Liver (tissue), 9 donors: ENCODE measurements around the gene ASPA. TPM values are rescaled to one million over a fixed set of nuclear protein-coding genes. Genes with fewer than 3 reads are reported as not detected.

ENCODE experiments used
- DNase-seq: peaks from one replicate; pipeline ENCODE4 v3.0.0-alpha.2; 2017; ENCODE audit warnings: low spot score
- H3K27ac ChIP-seq, 2 donors: one replicate each; pipeline ENCODE4 v1.7.0; 2013; ENCODE audit warnings: inconsistent platforms in 2 of 2, low read length in 2 of 2, control low read depth in 1 of 2, low read depth in 1 of 2, mild to moderate bottlenecking in 1 of 2
- H3K27me3 ChIP-seq, 4 donors: one replicate each; pipeline versions ENCODE4 v1.6.1 to v1.7.0; 2013; ENCODE audit warnings: low read length in 3 of 4, inconsistent platforms in 1 of 4, mild to moderate bottlenecking in 1 of 4, moderate library complexity in 1 of 4; ENCODE audit not compliant: control insufficient read depth in 4 of 4, insufficient read depth in 4 of 4
- H3K36me3 ChIP-seq, 4 donors: one replicate each; pipeline versions ENCODE4 v1.6.1 to v1.7.0; 2013; ENCODE audit warnings: low read length in 3 of 4, mild to moderate bottlenecking in 3 of 4, low read depth in 1 of 4, moderate library complexity in 1 of 4; ENCODE audit not compliant: control insufficient read depth in 4 of 4, insufficient read depth in 3 of 4
- H3K4me1 ChIP-seq, 4 donors: one replicate each; pipeline versions ENCODE4 v1.6.1 to v1.7.0; 2013; ENCODE audit warnings: low read length in 3 of 4, mild to moderate bottlenecking in 3 of 4, moderate library complexity in 1 of 4; ENCODE audit not compliant: control insufficient read depth in 4 of 4, insufficient read depth in 4 of 4
- H3K4me3 ChIP-seq, 3 donors: one replicate each; pipeline versions ENCODE4 v1.6.1 to v1.7.0; 2013; ENCODE audit warnings: low read length in 3 of 3, control low read depth in 1 of 3, low read depth in 1 of 3, mild to moderate bottlenecking in 1 of 3
- H3K9ac ChIP-seq, 2 donors: one replicate each; pipeline ENCODE4 v1.7.0; 2013; ENCODE audit warnings: low read length in 2 of 2, mild to moderate bottlenecking in 2 of 2, moderate library complexity in 2 of 2, control low read depth in 1 of 2, low read depth in 1 of 2
- H3K9me3 ChIP-seq, 4 donors: one replicate each; pipeline versions ENCODE4 v1.6.1 to v1.7.0; 2013; ENCODE audit warnings: low read length in 3 of 4; ENCODE audit not compliant: control insufficient read depth in 4 of 4
- EGR1 ChIP-seq, 2 donors: IDR thresholded peaks; 2 replicates each; pipeline ENCODE4 v1.6.1; 2016 to 2018; ENCODE audit warnings: antibody characterized with exemption in 2 of 2, low read depth in 2 of 2
- FOXA1 ChIP-seq: IDR thresholded peaks from 2 replicates; pipeline ENCODE4 v1.6.1; 2016; ENCODE audit warnings: antibody characterized with exemption
- FOXA2 ChIP-seq: IDR thresholded peaks from 2 replicates; pipeline ENCODE4 v1.6.1; 2016; ENCODE audit warnings: antibody characterized with exemption
- GABPA ChIP-seq, 2 donors: IDR thresholded peaks in 1 of 2; conservative IDR thresholded peaks in 1 of 2; 2 replicates each; pipeline ENCODE4 v1.6.1; 2016; ENCODE audit warnings: antibody characterized with exemption in 2 of 2, mild to moderate bottlenecking in 1 of 2, moderate library complexity in 1 of 2
- HNF4A ChIP-seq, 2 donors: conservative IDR thresholded peaks; 2 replicates each; pipeline ENCODE4 v1.6.1; 2016; ENCODE audit warnings: antibody characterized with exemption in 2 of 2, mild to moderate bottlenecking in 2 of 2
- HNF4G ChIP-seq: IDR thresholded peaks from 2 replicates; pipeline ENCODE4 v1.6.1; 2016; ENCODE audit warnings: antibody characterized with exemption
- JUND ChIP-seq, 2 donors: IDR thresholded peaks; 2 replicates each; pipeline ENCODE4 v1.6.1; 2016; ENCODE audit warnings: antibody characterized with exemption in 2 of 2
- NR2F2 ChIP-seq: IDR thresholded peaks from 2 replicates; pipeline ENCODE4 v1.6.1; 2016; ENCODE audit warnings: antibody characterized with exemption
- RAD21 ChIP-seq, 2 donors: IDR thresholded peaks; 2 replicates each; pipeline ENCODE4 v1.6.1; 2016; ENCODE audit warnings: antibody characterized with exemption in 2 of 2, mild to moderate bottlenecking in 2 of 2
- RXRA ChIP-seq, 2 donors: IDR thresholded peaks; 2 replicates each; pipeline ENCODE4 v1.6.1; 2017 to 2018; ENCODE audit warnings: antibody characterized with exemption in 2 of 2, mild to moderate bottlenecking in 1 of 2
- SP1 ChIP-seq: IDR thresholded peaks from 2 replicates; pipeline ENCODE4 v1.6.1; 2018; ENCODE audit warnings: antibody characterized with exemption, mild to moderate bottlenecking
- TAF1 ChIP-seq: conservative IDR thresholded peaks from 2 replicates; pipeline ENCODE4 v1.6.1; 2016; ENCODE audit warnings: antibody characterized with exemption, mild to moderate bottlenecking
- YY1 ChIP-seq: IDR thresholded peaks from 2 replicates; pipeline ENCODE4 v1.6.1; 2016; ENCODE audit warnings: antibody characterized with exemption, mild to moderate bottlenecking
- WGBS: extraction: QIAGEN DNeasy Blood & Tissue Kit; methylation state at CpG from one replicate; pipeline ENCODE4 v1.1.7; 2013; 5-methylcytosine and 5-hydroxymethylcytosine counted together
- polyA plus RNA-seq, 2 donors: library from polyadenylated mRNA; stranded (reverse) in 1 of 2; unstranded in 1 of 2; fragments of 200-250 nt in 1 of 2; fragments of >200 nt in 1 of 2; fragmentation: Nextera tagmentation in 1 of 2; extraction: Ambion mirVana in 1 of 2; gene quantifications; one replicate each; pipeline versions ENCODE4 v1.2.1 to v1.2.3, GENCODE V29; 2013 to 2015
- total RNA-seq, 2 donors: library from RNA; depleted of rRNA; stranded (reverse); fragments of >200 nt; gene quantifications; one replicate each; pipeline ENCODE4 v1.2.3, GENCODE V29; 2014
- TF ChIP-seq, protein P1 (sequence below): fragments of 150-350 bp; IDR thresholded peaks from 2 replicates; pipeline ENCODE4 v1.5.1; 2017; ENCODE audit warnings: improper control_type of control experiment, low read depth, low read length; ENCODE audit not compliant: missing input control
- TF ChIP-seq, protein P2 (sequence below): IDR thresholded peaks from 2 replicates; pipeline ENCODE4 v1.6.1; 2016; ENCODE audit warnings: antibody characterized with exemption
- TF ChIP-seq, protein P3 (sequence below): IDR thresholded peaks from 2 replicates; pipeline ENCODE4 v1.6.1; 2016; ENCODE audit warnings: antibody characterized with exemption
- TF ChIP-seq, protein P4 (sequence below): IDR thresholded peaks from 2 replicates; pipeline ENCODE4 v1.6.1; 2016; ENCODE audit warnings: antibody characterized with exemption, mild to moderate bottlenecking
- TF ChIP-seq, protein P5 (sequence below): IDR thresholded peaks from 2 replicates; pipeline ENCODE4 v1.6.1; 2016; ENCODE audit warnings: antibody characterized with exemption
- donor health status: healthy.
- donor health status: healthy.
- donor health status: healthy.
- donor health status: healthy.
- donor health status: healthy.

The ASPA gene
- total and polyA plus RNA-seq, 4 donors = 0.89 to 4.7 (median 1.9) TPM

DNA sequence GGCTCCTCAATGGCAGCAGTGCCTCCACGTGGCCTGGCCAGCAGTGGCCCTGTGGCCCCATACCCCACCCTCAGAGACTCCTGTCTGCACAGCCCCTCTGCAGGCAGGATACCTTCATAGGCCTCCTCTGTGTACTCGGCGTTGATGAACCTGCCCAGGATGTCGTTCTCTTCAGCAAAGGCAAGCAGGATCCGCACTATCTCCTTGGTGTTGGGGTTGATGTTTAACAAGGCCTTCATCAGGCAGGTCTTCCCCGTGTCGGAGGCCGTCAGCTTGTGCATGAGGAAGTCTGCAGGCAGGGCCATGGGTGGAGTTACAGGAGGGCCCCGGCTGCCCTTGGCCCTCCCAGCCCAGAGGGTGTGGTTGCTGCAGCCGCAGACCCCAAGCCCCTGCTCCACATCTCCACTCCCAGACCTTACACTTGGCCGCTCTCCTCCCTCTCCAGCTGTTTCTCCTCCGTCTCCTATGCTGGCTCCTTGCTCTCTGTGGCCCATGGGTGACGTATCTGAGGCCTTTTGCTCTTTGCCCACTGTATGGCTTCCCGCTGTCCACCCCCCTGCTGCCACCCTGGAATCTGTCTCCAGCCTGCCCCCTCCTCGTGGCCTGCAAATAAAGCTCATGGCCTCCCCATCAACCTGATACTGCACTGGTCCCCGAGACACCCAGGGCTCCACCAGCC lies 66.8 kb downstream of the ASPA start (continued):
- no peak for TF ChIP-seq SP1

DNA sequence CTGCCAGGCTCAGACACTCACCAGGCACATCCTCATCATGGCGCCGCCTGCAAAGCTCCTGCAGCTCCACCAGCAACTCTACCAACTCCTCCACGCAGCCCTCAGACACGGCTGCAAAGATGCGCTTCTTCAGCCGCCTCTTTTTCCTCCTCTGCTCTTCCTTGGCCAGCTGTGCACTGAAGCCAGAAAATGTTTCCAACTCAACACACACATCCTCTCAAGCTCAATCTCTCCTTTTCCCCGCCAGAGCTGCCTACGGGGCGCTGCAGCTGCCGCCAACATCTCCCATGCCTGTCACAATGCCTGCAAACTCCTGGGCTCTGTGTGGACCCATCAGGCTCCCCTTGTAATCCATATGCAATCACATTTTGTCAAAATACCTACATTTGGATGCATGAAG lies 67.7 kb downstream of the ASPA start:
- no peak overlapping the region for H3K4me3 ChIP-seq
- H3K9ac ChIP-seq = no peak overlapping the region
- no peaks in the 10 kb centered on the region for H3K36me3 ChIP-seq
- H3K27ac ChIP-seq = no peak overlapping the region
- no peak for DNase-seq
- no peak for TF ChIP-seq JUND (IDR thresholded peaks at IDR 0.05)
- TF ChIP-seq NR2F2 = no peak
- TF ChIP-seq, protein P1, sequence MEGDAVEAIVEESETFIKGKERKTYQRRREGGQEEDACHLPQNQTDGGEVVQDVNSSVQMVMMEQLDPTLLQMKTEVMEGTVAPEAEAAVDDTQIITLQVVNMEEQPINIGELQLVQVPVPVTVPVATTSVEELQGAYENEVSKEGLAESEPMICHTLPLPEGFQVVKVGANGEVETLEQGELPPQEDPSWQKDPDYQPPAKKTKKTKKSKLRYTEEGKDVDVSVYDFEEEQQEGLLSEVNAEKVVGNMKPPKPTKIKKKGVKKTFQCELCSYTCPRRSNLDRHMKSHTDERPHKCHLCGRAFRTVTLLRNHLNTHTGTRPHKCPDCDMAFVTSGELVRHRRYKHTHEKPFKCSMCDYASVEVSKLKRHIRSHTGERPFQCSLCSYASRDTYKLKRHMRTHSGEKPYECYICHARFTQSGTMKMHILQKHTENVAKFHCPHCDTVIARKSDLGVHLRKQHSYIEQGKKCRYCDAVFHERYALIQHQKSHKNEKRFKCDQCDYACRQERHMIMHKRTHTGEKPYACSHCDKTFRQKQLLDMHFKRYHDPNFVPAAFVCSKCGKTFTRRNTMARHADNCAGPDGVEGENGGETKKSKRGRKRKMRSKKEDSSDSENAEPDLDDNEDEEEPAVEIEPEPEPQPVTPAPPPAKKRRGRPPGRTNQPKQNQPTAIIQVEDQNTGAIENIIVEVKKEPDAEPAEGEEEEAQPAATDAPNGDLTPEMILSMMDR = no peak
- WGBS = 88% methylated on average over 10 of the region's 10 CpGs
- no peaks in the 10 kb centered on the region for H3K27me3 ChIP-seq
- no peaks in the 10 kb centered on the region for H3K4me1 ChIP-seq
- no peaks in the 10 kb centered on the region for H3K9me3 ChIP-seq

DNA sequence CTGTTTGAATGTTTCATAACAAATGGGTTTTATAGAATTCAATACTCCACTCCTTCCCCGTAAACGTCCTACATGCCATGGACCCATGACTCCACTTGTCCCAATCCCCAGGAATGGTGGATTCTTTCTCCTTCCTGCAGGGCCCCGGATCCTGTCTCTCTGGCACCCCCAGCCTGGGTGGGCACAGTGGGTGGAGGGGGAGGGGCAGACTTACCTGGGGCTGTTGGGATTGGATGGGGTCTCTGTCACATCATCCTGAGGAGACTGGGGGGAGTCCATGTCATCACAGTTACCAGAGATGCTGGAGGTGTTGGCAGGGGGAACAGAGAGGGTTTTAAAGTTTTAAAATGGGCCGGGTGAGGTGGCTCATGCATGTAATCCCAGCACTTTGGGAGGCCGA lies 68.6 kb downstream of the ASPA start:
- TF ChIP-seq EGR1 (IDR thresholded peaks at IDR 0.05; ENCODE audit: low read depth in 2 of 2) = no peak
- TF ChIP-seq, protein P2, sequence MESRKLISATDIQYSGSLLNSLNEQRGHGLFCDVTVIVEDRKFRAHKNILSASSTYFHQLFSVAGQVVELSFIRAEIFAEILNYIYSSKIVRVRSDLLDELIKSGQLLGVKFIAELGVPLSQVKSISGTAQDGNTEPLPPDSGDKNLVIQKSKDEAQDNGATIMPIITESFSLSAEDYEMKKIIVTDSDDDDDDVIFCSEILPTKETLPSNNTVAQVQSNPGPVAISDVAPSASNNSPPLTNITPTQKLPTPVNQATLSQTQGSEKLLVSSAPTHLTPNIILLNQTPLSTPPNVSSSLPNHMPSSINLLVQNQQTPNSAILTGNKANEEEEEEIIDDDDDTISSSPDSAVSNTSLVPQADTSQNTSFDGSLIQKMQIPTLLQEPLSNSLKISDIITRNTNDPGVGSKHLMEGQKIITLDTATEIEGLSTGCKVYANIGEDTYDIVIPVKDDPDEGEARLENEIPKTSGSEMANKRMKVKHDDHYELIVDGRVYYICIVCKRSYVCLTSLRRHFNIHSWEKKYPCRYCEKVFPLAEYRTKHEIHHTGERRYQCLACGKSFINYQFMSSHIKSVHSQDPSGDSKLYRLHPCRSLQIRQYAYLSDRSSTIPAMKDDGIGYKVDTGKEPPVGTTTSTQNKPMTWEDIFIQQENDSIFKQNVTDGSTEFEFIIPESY = no peak
- TF ChIP-seq JUND (IDR thresholded peaks at IDR 0.05) = no peak
- TF ChIP-seq SP1 = no peak
- TF ChIP-seq YY1 = no peak
- TF ChIP-seq, protein P1 = no peak
- TF ChIP-seq, protein P3, sequence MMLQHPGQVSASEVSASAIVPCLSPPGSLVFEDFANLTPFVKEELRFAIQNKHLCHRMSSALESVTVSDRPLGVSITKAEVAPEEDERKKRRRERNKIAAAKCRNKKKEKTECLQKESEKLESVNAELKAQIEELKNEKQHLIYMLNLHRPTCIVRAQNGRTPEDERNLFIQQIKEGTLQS = no peak
- no peak for TF ChIP-seq RXRA (IDR thresholded peaks at IDR 0.05)
- TF ChIP-seq RAD21 (IDR thresholded peaks at IDR 0.05) = no peak
- no peak for TF ChIP-seq HNF4G
- TF ChIP-seq GABPA (IDR thresholded peaks at IDR 0.05 in 1 of 2, conservative IDR thresholded peaks at IDR 0.05 in 1 of 2) = no peak
- TF ChIP-seq, protein P4, sequence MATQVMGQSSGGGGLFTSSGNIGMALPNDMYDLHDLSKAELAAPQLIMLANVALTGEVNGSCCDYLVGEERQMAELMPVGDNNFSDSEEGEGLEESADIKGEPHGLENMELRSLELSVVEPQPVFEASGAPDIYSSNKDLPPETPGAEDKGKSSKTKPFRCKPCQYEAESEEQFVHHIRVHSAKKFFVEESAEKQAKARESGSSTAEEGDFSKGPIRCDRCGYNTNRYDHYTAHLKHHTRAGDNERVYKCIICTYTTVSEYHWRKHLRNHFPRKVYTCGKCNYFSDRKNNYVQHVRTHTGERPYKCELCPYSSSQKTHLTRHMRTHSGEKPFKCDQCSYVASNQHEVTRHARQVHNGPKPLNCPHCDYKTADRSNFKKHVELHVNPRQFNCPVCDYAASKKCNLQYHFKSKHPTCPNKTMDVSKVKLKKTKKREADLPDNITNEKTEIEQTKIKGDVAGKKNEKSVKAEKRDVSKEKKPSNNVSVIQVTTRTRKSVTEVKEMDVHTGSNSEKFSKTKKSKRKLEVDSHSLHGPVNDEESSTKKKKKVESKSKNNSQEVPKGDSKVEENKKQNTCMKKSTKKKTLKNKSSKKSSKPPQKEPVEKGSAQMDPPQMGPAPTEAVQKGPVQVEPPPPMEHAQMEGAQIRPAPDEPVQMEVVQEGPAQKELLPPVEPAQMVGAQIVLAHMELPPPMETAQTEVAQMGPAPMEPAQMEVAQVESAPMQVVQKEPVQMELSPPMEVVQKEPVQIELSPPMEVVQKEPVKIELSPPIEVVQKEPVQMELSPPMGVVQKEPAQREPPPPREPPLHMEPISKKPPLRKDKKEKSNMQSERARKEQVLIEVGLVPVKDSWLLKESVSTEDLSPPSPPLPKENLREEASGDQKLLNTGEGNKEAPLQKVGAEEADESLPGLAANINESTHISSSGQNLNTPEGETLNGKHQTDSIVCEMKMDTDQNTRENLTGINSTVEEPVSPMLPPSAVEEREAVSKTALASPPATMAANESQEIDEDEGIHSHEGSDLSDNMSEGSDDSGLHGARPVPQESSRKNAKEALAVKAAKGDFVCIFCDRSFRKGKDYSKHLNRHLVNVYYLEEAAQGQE = no peak
- TF ChIP-seq, protein P5, sequence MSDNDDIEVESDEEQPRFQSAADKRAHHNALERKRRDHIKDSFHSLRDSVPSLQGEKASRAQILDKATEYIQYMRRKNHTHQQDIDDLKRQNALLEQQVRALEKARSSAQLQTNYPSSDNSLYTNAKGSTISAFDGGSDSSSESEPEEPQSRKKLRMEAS = no peak
- no peak for TF ChIP-seq TAF1
- no peak for TF ChIP-seq FOXA1
- no peak for TF ChIP-seq NR2F2
- no peak for TF ChIP-seq FOXA2
- TF ChIP-seq HNF4A (conservative IDR thresholded peaks at IDR 0.05) = no peak
- H3K9ac ChIP-seq = no peak overlapping the region
- H3K4me3 ChIP-seq = no peak overlapping the region
- H3K4me1 ChIP-seq = no peaks in the 10 kb centered on the region
- no peak overlapping the region for H3K27ac ChIP-seq
- no peaks in the 10 kb centered on the region for H3K9me3 ChIP-seq
- no peaks in the 10 kb centered on the region for H3K27me3 ChIP-seq
- no peak for DNase-seq
- 91% methylated on average over 5 of the region's 5 CpGs for WGBS
- H3K36me3 ChIP-seq = no peaks in the 10 kb centered on the region
